Stimulated activated memory B cell treated with anti-CD40 and anti-IgM and Interleukin-4, amounts not matched to agents 10 μg/mL and 1 μg/mL and 100 μg/mL, for 72 hours (primary cell): ENCODE results near the gene TIMELESS.
"Not testable (repeated sequence)": the region's sequence is repeated elsewhere in the genome, so short reads cannot be mapped to it uniquely, and the experiment has no call there.

Experiments used
- ATAC-seq: fragments of 150-1000 bp; cut with Tn5 transposase; 2 replicates; pipeline ENCODE4 v1.10.0; 2021
- H3K27ac Mint-ChIP-seq: one replicate; pipeline ENCODE4 v1.8.0; 2022; ENCODE audit warnings: mild to moderate bottlenecking, mixed read lengths
- H3K27me3 Mint-ChIP-seq: one replicate; pipeline ENCODE4 v1.8.0; 2022; ENCODE audit warnings: mixed read lengths
- H3K36me3 Mint-ChIP-seq: one replicate; pipeline ENCODE4 v1.8.0; 2022; ENCODE audit warnings: mixed read lengths
- H3K4me1 Mint-ChIP-seq: one replicate; pipeline ENCODE4 v1.8.0; 2022; ENCODE audit warnings: mixed read lengths
- H3K4me3 Mint-ChIP-seq: one replicate; pipeline ENCODE4 v1.8.0; 2022; ENCODE audit warnings: mild to moderate bottlenecking, moderate library complexity, mixed read lengths
- H3K9me3 Mint-ChIP-seq: one replicate; pipeline ENCODE4 v1.8.0; 2022; ENCODE audit warnings: mixed read lengths

TIMELESS gene

DNA sequence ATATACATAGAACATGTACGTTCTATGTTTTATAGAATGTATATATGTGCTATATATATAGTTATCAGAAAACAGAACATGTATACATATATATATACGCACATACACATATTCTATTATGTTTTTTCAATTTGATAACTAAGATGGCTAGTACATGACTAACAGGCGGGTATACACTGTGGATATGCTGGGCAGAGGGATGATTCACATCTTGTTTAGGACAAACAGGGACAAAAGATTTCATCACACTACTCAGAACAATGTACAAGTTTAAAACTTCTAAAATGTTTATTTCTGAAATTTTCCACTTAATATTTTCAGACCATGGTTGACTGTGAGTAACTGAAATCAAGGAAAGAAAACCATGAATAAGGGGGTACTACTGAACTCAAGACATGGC lies 17.4 kb downstream of the TIMELESS start:
- ATAC-seq, result no peak
- Mint-ChIP-seq H3K4me3 (no peak overlapping the region), H3K27me3 (no peaks in the 10 kb centered on the region), H3K9me3 (no peaks in the 10 kb centered on the region), H3K4me1 (no peaks in the 10 kb centered on the region), H3K36me3 (peaks cover 32% of the 10 kb centered on the region), H3K27ac (peak overlapping the region; percentile 9)

DNA sequence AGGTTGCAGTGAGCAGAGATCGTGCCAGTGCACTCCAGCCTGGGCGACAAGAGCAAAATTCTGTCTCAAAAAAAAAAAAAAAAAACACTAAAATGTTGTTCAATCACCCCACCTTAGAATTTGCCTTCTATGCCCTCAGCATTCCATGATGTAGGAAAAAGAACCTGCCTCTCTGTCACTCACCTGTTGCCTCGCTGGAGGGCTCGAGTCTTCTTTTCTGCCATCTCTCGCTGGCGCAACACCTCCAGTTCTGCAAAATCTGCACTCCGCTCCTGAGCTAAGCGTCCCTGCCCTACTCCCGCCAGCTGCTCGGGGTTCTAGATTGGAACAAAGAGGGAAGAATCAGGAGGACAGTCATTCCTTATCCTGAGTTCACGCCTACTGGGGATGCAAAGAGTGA lies 17.9 kb downstream of the TIMELESS start:
- no peak overlapping the region for H3K4me3 Mint-ChIP-seq
- no peak for ATAC-seq
- H3K9me3 Mint-ChIP-seq, result no peaks in the 10 kb centered on the region
- H3K36me3 Mint-ChIP-seq, result peaks cover 32% of the 10 kb centered on the region
- no peaks in the 10 kb centered on the region for H3K27me3 Mint-ChIP-seq
- peak overlapping the region; percentile 9 for H3K27ac Mint-ChIP-seq
- no peaks in the 10 kb centered on the region for H3K4me1 Mint-ChIP-seq

- Mint-ChIP-seq H3K27ac (no peak overlapping the region), H3K4me1 (no peaks in the 10 kb centered on the region), H3K9me3 (no peaks in the 10 kb centered on the region), H3K4me3 (no peak overlapping the region), H3K27me3 (no peaks in the 10 kb centered on the region), H3K36me3 (peaks cover 60% of the 10 kb centered on the region)
- ATAC-seq, result no peak
These were observed 23.2 kb downstream of the TIMELESS start for GRCh38 chr12:56425940-56426438.

DNA sequence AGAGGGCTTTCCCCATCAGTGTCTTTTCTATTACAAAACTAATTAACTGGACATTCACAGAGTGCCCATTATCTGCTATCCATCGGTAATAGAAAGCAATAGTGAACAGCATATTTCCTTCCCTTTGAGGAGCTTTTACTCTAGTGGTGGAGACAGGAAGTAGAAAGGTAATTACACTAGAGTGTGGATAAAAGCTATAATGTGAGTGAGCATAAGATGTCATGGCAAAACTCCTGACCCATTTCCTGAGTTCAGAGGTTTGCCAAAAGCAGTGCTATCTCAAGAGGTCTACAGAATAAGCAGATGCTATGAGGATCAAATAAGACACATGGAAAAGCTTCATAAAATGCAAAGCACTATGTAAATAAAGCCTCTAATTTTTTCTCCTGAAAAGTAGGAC lies 24.0 kb downstream of the TIMELESS start:
- Mint-ChIP-seq H3K9me3 (no peaks in the 10 kb centered on the region), H3K27ac (no peak overlapping the region), H3K27me3 (no peaks in the 10 kb centered on the region), H3K4me1 (no peaks in the 10 kb centered on the region), H3K36me3 (peaks cover 68% of the 10 kb centered on the region), H3K4me3 (no peak overlapping the region)
- no peak for ATAC-seq

DNA sequence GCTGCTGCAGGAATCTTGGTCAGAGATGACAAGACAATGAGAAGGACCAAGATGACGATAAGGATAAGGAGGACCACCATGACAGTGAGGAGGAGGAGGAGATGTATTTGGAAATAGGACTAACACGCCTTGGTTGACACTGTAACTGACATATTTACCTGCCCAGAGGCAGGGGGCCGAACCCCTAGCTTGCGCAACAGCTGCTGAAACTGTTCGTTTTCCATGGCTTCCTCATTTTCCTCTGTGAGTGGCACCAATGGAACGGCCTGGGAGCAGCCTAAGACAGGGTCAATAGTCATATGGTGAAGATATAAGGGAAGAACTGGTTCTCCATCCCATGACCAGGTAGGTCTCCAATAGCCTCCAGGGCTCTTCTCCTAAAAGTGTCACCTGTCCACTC lies 28.8 kb downstream of the TIMELESS start:
- Mint-ChIP-seq H3K9me3 (no peaks in the 10 kb centered on the region), H3K27me3 (no peaks in the 10 kb centered on the region), H3K4me3 (no peak overlapping the region), H3K4me1 (no peaks in the 10 kb centered on the region), H3K27ac (no peak overlapping the region), H3K36me3 (peaks cover 75% of the 10 kb centered on the region)
- ATAC-seq, result no peak

DNA sequence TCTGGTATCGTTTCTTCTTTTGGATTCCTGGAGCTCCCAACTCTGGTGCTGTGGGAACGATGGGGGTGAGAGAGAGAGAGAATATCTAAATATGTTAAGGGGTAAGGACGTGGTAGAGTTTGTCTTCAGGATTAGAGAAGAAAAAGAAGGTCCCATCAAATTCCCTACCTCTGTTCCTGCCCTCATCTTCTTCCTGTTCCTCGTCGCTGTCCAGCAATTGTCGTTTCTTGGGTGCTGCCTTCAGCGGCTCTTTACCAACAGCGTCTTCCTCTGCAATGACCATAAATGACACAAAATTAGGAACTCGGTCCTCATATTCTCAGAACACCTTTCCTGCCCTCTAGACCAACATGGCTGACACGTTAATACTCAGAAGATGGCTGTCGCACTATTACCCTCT lies 31.5 kb downstream of the TIMELESS start:
- H3K4me3 Mint-ChIP-seq, result no peak overlapping the region
- H3K4me1 Mint-ChIP-seq, result no peaks in the 10 kb centered on the region
- H3K27me3 Mint-ChIP-seq, result no peaks in the 10 kb centered on the region
- no peaks in the 10 kb centered on the region for H3K9me3 Mint-ChIP-seq
- no peak overlapping the region for H3K27ac Mint-ChIP-seq
- H3K36me3 Mint-ChIP-seq, result peaks cover 60% of the 10 kb centered on the region
- ATAC-seq, result no peak

- H3K36me3 Mint-ChIP-seq, result peaks cover 32% of the 10 kb centered on the region
- no peaks in the 10 kb centered on the region for H3K27me3 Mint-ChIP-seq
- no peak overlapping the region for H3K27ac Mint-ChIP-seq
- H3K4me1 Mint-ChIP-seq, result no peaks in the 10 kb centered on the region
- no peak for ATAC-seq
- no peak overlapping the region for H3K4me3 Mint-ChIP-seq
- no peaks in the 10 kb centered on the region for H3K9me3 Mint-ChIP-seq
These were observed 34.8 kb downstream of the TIMELESS start for GRCh38 chr12:56414401-56414800.

GRCh38 chr12:56413392-56413791 lies 35.8 kb downstream of the TIMELESS start:
- H3K9me3 Mint-ChIP-seq, result no peaks in the 10 kb centered on the region
- peak; percentile 25 for ATAC-seq
- no peak overlapping the region for H3K4me3 Mint-ChIP-seq
- no peaks in the 10 kb centered on the region for H3K4me1 Mint-ChIP-seq
- no peaks in the 10 kb centered on the region for H3K27me3 Mint-ChIP-seq
- peaks cover 26% of the 10 kb centered on the region for H3K36me3 Mint-ChIP-seq
- H3K27ac Mint-ChIP-seq, result no peak overlapping the region

DNA sequence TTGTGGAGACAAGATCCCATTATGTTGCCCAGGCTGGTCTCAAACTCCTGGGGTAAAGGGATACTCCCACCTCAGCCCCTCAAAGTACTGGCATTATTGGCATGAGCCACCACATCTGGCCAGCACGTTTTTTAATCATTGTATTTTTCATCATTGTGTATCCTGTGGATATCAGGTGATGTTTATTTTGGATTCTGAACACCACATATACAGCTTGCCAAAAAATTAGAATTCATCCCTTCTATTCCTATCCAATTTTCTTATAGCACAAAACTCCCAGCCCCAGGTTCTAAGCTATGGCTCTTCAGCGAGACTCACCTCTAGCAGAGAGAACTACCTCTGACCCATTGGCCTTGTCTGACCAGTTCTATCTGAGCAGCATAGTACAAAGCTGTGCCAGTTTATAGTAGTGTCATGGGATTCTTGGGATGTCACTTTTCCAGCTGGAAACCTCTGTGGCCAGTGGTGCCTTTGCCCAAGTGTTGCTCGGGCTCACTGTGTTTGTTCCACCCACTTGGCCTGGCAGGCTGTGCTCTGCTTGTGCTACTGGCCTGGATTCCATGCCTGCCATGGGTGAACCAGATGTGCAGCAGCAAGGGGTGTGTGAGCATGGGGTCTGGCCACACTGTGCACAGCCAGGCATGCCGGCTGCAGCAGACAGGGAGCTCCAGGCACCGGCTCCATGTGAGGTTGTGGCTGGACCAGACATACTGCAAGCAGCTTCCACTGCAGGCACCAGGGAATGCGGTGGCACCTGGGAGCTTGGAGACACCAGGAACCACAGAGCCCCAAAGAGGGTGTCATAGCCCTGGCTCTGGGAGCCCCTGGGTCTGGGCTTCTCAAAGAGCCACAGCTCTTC lies 37.2 kb downstream of the TIMELESS start:
- Mint-ChIP-seq H3K27ac (no peak overlapping the region), H3K4me1 (no peaks in the 10 kb centered on the region), H3K9me3 (no peaks in the 10 kb centered on the region), H3K36me3 (peaks cover 15% of the 10 kb centered on the region), H3K4me3 (no peak overlapping the region), H3K27me3 (no peaks in the 10 kb centered on the region)
- ATAC-seq, result no peak

GRCh38 chr12:56410768-56411167 lies 38.5 kb downstream of the TIMELESS start:
- H3K27ac Mint-ChIP-seq, result no peak overlapping the region
- peaks cover 6% of the 10 kb centered on the region for H3K36me3 Mint-ChIP-seq
- no peaks in the 10 kb centered on the region for H3K4me1 Mint-ChIP-seq
- H3K27me3 Mint-ChIP-seq, result no peaks in the 10 kb centered on the region
- H3K4me3 Mint-ChIP-seq, result no peak overlapping the region
- no peak for ATAC-seq
- no peaks in the 10 kb centered on the region for H3K9me3 Mint-ChIP-seq

GRCh38 chr12:56408799-56409417 lies 40.3 kb downstream of the TIMELESS start:
- no peak for ATAC-seq
- Mint-ChIP-seq H3K9me3 (no peaks in the 10 kb centered on the region), H3K27me3 (no peaks in the 10 kb centered on the region), H3K36me3 (peaks cover 6% of the 10 kb centered on the region), H3K27ac (no peak overlapping the region), H3K4me1 (no peaks in the 10 kb centered on the region), H3K4me3 (no peak overlapping the region)

GRCh38 chr12:56404227-56404626 lies 45.0 kb downstream of the TIMELESS start:
- ATAC-seq, H3K27ac Mint-ChIP-seq, H3K36me3 Mint-ChIP-seq, H3K4me1 Mint-ChIP-seq, H3K9me3 Mint-ChIP-seq, H3K27me3 Mint-ChIP-seq, H3K4me3 Mint-ChIP-seq: not testable (repeated sequence)

- H3K27me3 Mint-ChIP-seq, result not testable (repeated sequence)
These were observed 47.6 kb downstream of the TIMELESS start for GRCh38 chr12:56401612-56402011.

GRCh38 chr12:56401125-56401524 lies 48.1 kb downstream of the TIMELESS start:
- H3K36me3 Mint-ChIP-seq, ATAC-seq, H3K27ac Mint-ChIP-seq, H3K27me3 Mint-ChIP-seq, H3K9me3 Mint-ChIP-seq, H3K4me1 Mint-ChIP-seq, H3K4me3 Mint-ChIP-seq: not testable (repeated sequence)

More at GRCh38 chr12:56401612-56402011, 47.6 kb downstream of the TIMELESS start:
- H3K4me3 Mint-ChIP-seq, H3K9me3 Mint-ChIP-seq, H3K36me3 Mint-ChIP-seq, ATAC-seq, H3K4me1 Mint-ChIP-seq, H3K27ac Mint-ChIP-seq: not testable (repeated sequence)

DNA sequence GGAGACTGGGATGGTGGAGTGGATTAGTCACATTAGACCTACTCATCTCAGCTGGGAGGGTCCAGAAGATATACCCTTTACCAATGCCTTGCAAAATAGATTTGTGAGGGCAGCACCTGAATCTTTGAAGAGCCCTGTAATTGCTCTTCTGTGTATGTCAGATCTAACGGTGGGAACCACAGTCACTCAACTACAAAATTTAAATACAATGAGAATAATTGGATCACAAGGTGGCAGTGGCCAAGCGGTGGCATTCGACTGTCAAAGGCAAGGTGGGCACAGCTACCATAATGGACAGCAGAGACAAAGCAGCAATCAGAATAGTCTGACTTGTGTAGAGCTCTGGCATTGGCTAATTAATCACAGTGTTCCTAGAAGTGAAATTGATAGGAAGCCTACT lies 49.8 kb downstream of the TIMELESS start:
- ATAC-seq, H3K4me3 Mint-ChIP-seq, H3K27me3 Mint-ChIP-seq, H3K27ac Mint-ChIP-seq, H3K9me3 Mint-ChIP-seq, H3K36me3 Mint-ChIP-seq, H3K4me1 Mint-ChIP-seq: not testable (repeated sequence)

DNA sequence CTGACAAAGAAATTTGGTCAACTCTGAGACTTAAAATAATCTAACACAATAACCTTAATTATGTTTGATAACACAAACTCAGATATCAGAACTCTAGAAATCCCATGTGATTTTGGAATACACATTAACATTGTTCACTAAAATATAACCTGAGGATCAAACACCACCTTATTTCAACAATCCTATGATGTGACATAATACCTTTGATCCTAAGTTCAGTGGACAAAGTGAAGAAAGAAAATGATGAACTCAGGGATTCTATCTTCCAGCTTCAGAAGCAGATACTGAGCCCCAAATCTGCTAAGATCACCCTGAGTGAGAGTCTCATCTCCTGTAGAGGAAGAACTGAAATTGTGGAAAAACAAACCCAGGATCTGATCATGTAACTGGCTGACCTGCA lies 50.9 kb downstream of the TIMELESS start:
- Mint-ChIP-seq H3K4me3 (no peak overlapping the region), H3K4me1 (no peaks in the 10 kb centered on the region), H3K9me3 (peaks cover 8% of the 10 kb centered on the region), H3K27me3 (no peaks in the 10 kb centered on the region), H3K36me3 (no peaks in the 10 kb centered on the region), H3K27ac (no peak overlapping the region)
- ATAC-seq, result no peak
